ENCODE data around the gene RPS21.

DNA sequence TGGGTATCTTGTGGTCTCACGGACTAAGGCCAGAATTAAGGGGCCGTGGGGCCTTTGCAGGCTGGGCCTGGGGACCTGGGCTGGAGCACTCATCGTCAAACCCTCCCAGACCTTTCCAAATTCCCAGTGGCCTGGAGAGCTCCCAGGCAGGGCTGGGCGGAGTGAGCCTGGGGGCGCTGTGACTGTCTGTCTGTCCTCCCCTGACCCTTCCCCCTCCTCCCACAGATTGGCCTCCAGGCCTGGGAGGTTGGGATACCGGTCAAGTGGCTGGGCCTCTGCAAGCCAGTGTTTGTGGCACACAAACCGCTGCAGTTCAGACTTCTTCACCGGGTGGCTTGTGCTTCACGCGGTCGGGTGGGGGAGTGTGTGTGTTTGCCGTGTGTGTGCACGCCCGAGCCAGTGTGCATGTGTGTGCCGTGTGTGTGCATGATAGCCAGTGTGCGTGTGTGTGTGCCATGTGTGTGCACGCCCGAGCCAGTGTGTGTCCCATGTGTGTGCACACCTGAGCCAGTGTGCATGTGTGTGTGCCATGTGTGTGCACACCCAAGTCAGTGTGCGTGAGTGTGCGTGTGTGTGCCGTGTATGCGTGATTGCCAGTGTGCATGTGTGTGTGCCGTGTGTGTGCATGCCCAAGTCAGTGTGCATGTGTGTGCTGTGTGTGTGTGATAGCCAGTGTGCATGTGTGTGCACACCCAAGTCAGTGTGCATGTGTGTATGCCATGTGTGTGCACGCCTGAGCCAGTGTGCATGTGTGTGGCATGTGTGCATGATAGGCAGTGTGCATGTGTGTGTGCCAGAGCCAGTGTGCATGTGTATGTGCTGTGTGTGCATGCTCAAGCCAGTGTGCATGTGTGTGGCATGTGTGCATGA is 34.2 kb downstream of the RPS21 start:
- TF ChIP-seq POLR2A (IDR thresholded peaks at IDR 0.05) (no peak), POLR2AphosphoS5 (IDR thresholded peaks at IDR 0.05) (no peak)
- TF ChIP-seq, protein P1, sequence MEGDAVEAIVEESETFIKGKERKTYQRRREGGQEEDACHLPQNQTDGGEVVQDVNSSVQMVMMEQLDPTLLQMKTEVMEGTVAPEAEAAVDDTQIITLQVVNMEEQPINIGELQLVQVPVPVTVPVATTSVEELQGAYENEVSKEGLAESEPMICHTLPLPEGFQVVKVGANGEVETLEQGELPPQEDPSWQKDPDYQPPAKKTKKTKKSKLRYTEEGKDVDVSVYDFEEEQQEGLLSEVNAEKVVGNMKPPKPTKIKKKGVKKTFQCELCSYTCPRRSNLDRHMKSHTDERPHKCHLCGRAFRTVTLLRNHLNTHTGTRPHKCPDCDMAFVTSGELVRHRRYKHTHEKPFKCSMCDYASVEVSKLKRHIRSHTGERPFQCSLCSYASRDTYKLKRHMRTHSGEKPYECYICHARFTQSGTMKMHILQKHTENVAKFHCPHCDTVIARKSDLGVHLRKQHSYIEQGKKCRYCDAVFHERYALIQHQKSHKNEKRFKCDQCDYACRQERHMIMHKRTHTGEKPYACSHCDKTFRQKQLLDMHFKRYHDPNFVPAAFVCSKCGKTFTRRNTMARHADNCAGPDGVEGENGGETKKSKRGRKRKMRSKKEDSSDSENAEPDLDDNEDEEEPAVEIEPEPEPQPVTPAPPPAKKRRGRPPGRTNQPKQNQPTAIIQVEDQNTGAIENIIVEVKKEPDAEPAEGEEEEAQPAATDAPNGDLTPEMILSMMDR (IDR thresholded peaks at IDR 0.05 in 8 of 11, conservative IDR thresholded peaks at IDR 0.05 in 3 of 11) = no peak
